Prostate gland (tissue), 2 donors: ENCODE data around the gene CDH16. TPM values are rescaled to one million over a fixed set of nuclear protein-coding genes. Genes with fewer than 3 reads are reported as not detected.

Experiments
- DNase-seq: peaks from one replicate; pipeline ENCODE4 v3.0.0-alpha.2; 2019; ENCODE audit warnings: low spot score
- H3K27ac ChIP-seq, 2 donors: fragments of 200-600 bp; sonication (generic); 2 replicates each; pipeline ENCODE4 v1.5.1; 2017 to 2019
- H3K27me3 ChIP-seq: fragments of 200-600 bp; sonication (generic); replicated peaks from 2 replicates; pipeline ENCODE4 v1.5.1; 2019; ENCODE audit not compliant: insufficient read depth
- H3K36me3 ChIP-seq, 2 donors: fragments of 200-600 bp; sonication (generic); 1 replicate in 1 of 2; 2 replicates in 1 of 2; pipeline versions ENCODE4 v1.5.1 to v1.8.1; 2017 to 2019
- H3K4me1 ChIP-seq: fragments of 200-600 bp; sonication (generic); replicated peaks from 2 replicates; pipeline ENCODE4 v1.5.1; 2019
- H3K4me3 ChIP-seq, 2 donors: fragments of 200-600 bp; sonication (generic); 2 replicates each; pipeline ENCODE4 v1.5.1; 2017 to 2019
- H3K9me3 ChIP-seq: fragments of 200-600 bp; sonication (generic); 2 replicates; pipeline ENCODE4 v1.5.1; 2017
- POLR2A ChIP-seq: fragments of 450-650 bp; IDR thresholded peaks from one replicate; pipeline ENCODE4 v1.6.1; 2016; ENCODE audit warnings: antibody characterized with exemption, mild to moderate bottlenecking
- POLR2AphosphoS5 ChIP-seq: sonication (generic); formaldehyde crosslinking; IDR thresholded peaks from one replicate; pipeline ENCODE4 v1.6.1; 2017; ENCODE audit warnings: antibody characterized with exemption
- WGBS: methylation state at CpG from one replicate; pipeline ENCODE4 v1.1.5; 2018; 5-methylcytosine and 5-hydroxymethylcytosine counted together
- intact Hi-C: fragments of 100-400 bp; cut with DNase I; formaldehyde crosslinking; loops from one replicate; pipeline ENCODE4 v1.14.2; 2022
- total RNA-seq, 2 donors: library from RNA; depleted of rRNA; stranded (reverse); fragments of >200 nt; gene quantifications; one replicate each; pipeline ENCODE4 v1.1.0, GENCODE V29; 2016
- TF ChIP-seq, protein P1 (sequence below), 4 experiments: fragments of 200-600 bp in 2 of 4; fragments of 450-650 bp in 2 of 4; sonication (generic) in 2 of 4; IDR thresholded peaks; 1 replicate in 3 of 4; 2 replicates in 1 of 4; pipeline ENCODE4 v1.5.1; 2016 to 2019; ENCODE audit warnings: antibody characterized with exemption in 4 of 4, mild to moderate bottlenecking in 2 of 4, moderate library complexity in 2 of 4

CDH16 gene
- total RNA-seq, 2 donors from 2014 or later: not detected

DNA sequence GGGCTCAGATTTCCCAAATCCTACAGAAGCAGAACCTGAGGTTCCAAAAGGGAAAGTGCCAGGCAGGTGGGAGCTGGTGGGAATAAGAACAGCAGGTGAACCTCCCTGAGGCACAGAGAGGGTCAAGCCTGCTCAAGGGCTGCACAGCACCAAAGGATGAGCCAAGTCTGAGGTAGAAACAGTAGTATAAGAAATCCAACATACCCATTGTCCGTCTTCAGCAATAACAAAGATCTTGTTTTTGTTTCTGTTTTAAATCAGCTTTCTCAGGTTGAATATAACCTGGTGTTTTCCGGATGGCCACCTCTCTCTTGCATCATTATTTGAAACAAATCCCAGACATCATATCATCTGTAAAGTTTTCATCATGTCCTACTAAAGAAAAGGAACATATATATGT, 31.8 kb upstream of the CDH16 start:
- no peak for DNase-seq
- Histone ChIP-seq H3K4me3 (no peak overlapping the region), H3K27me3 (no peaks in the 10 kb centered on the region), H3K9me3 (no peaks in the 10 kb centered on the region), H3K27ac (no peak overlapping the region), H3K36me3 (no peaks in the 10 kb centered on the region), H3K4me1 (no peaks in the 10 kb centered on the region)
- TF ChIP-seq POLR2A: no peak
- TF ChIP-seq POLR2AphosphoS5: no peak
- TF ChIP-seq, protein P1, sequence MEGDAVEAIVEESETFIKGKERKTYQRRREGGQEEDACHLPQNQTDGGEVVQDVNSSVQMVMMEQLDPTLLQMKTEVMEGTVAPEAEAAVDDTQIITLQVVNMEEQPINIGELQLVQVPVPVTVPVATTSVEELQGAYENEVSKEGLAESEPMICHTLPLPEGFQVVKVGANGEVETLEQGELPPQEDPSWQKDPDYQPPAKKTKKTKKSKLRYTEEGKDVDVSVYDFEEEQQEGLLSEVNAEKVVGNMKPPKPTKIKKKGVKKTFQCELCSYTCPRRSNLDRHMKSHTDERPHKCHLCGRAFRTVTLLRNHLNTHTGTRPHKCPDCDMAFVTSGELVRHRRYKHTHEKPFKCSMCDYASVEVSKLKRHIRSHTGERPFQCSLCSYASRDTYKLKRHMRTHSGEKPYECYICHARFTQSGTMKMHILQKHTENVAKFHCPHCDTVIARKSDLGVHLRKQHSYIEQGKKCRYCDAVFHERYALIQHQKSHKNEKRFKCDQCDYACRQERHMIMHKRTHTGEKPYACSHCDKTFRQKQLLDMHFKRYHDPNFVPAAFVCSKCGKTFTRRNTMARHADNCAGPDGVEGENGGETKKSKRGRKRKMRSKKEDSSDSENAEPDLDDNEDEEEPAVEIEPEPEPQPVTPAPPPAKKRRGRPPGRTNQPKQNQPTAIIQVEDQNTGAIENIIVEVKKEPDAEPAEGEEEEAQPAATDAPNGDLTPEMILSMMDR (IDR thresholded peaks at IDR 0.05): no peak
- intact Hi-C loops: loop anchor here (5.0 kb wide), 1 partner anchor 202 kb away; the partner anchor contains the start of gene B3GNT9
- 84% methylated on average over 2 of the region's 2 CpGs for WGBS

DNA sequence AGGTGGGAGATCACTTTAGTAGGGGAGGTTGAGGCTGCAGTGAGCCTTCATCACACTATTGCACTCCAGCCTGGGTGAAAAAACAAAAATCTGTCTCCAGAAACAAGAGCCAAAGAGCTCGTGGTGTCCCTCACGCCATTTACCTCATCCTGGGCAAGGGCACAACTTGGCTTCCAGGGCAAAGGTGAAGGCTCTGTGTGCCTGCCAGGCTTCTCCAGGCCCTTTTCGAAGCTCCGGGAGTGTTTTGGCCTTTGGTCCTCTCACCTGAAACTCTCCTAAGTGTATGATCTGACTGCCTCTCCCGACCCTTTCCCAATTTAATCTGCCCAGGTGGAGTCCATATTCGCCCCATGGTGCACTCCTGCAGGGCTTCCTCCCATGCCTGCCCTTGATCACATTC, 30.8 kb upstream of the CDH16 start:
- intact Hi-C loops: no loop called here
- Histone ChIP-seq H3K9me3 (no peaks in the 10 kb centered on the region), H3K4me1 (no peaks in the 10 kb centered on the region), H3K4me3 (no peak overlapping the region), H3K27me3 (no peaks in the 10 kb centered on the region), H3K27ac (no peak overlapping the region), H3K36me3 (no peaks in the 10 kb centered on the region)
- DNase-seq: no peak
- no peak for TF ChIP-seq POLR2AphosphoS5
- WGBS: 82% methylated on average over 6 of the region's 6 CpGs

DNA sequence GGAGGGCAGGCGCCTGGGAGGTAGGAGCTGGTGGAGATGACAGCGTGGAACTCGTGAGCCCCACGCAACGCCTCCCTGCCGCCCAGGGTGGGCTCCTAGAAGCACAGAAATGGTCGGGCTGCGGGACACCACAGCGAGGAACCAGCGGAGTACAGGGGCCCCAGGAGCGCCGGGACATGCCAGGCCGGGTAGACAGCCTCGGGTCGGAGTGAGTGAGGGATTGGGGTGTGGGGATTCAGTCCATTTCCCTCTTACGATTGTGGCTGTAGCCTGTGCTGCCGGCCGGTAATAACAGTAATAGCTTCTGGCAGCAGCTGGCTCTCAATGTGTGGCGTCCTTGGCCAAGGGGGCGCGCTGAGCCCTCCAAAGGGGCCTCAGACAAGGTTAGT, 30.1 kb upstream of the CDH16 start:
- WGBS: 16% methylated on average over 21 of the region's 21 CpGs
- TF ChIP-seq, protein P1 (IDR thresholded peaks at IDR 0.05): no peak
- TF ChIP-seq POLR2AphosphoS5 (no peak), POLR2A (no peak)
- Histone ChIP-seq H3K4me3 (peak overlapping the region; percentile 35 to 41), H3K27me3 (no peaks in the 10 kb centered on the region), H3K36me3 (no peaks in the 10 kb centered on the region), H3K9me3 (no peaks in the 10 kb centered on the region), H3K27ac (no peak overlapping the region), H3K4me1 (no peaks in the 10 kb centered on the region)
- intact Hi-C loops: no loop called here
- no peak for DNase-seq

DNA sequence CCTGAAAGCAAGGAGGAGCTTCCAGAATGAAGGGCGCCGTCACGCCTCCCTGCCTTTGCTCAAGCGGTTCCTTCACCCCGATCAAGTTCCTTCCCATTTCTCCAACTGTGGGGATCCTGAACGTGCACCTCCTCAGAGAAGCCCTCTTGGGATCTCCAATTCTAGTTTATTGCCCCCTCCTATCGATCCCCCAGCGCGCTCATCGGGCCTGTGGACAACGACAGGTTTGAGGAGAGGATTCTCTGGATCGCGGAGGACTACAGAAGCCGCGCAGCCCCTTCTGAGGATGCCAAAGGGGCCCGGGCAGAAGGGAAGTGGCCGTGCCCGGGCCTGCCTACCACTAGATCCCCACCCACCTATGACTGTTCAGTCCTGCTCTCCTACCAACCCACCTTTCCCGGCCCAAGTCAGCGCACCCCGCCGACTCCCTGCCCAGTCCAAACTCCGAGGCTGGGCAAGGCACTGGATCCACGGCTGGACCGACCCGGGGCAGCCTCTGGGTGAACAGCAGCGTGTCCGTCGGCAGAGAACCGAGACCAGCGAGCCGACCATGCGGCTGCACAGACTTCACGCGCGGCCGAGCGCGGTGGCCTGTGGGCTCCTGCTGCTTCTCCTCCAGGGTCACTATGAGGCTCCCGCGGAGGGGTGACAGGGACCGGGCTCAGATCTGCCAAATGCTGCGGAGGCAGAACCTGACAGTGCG, 29.6 kb upstream of the CDH16 start:
- H3K4me3 ChIP-seq: peak overlapping the region; percentile 35 to 41
- TF ChIP-seq POLR2A (peak; percentile 15), POLR2AphosphoS5 (no peak)
- TF ChIP-seq, protein P1 (IDR thresholded peaks at IDR 0.05): no peak
- H3K27me3 ChIP-seq: no peaks in the 10 kb centered on the region
- H3K36me3 ChIP-seq: no peaks in the 10 kb centered on the region
- intact Hi-C loops: no loop called here
- under 1% methylated on average over 42 of the region's 44 CpGs for WGBS
- H3K9me3 ChIP-seq: no peaks in the 10 kb centered on the region
- H3K27ac ChIP-seq: no peak overlapping the region
- H3K4me1 ChIP-seq: no peaks in the 10 kb centered on the region
- DNase-seq: no peak

DNA sequence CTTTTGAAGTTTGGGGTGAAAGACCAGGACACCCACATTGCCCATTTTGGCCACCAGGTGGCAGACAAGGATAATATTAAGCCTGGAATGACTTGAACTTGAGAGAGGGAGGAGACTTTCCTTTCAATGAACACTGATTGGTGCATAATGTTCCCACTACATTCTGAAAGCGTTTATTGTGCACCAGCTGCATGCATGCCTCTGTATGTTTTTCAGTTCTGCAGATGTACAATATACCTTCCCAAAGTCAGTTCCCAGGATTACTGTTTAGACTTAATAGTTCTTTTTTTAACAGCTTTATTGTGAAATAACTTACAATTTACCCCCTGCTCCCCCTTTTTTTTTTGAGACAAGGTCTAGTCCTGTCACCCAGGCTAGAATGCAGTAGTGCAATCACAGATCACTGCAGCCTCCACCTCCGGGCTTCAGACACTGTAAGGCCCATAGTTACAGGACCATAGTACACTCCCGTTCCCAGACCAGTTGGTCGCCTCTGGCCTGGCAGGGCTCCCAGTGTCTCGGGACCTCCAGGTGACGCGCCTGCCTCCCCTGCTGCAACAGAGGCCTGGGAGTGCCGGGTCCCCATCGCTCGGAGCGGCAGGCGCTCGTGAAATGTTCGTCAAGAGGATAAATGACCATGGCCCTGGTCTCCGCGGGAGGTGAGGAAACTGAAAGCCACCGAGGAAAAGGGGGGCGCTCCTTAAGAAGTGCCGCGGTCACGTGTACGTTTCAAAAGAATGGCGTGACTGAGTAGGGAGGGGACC, 28.8 kb upstream of the CDH16 start:
- peak; percentile 80 for DNase-seq
- Histone ChIP-seq H3K4me1 (no peaks in the 10 kb centered on the region), H3K4me3 (peak overlapping the region; percentile 35 to 41), H3K27ac (no peak overlapping the region), H3K36me3 (no peaks in the 10 kb centered on the region), H3K9me3 (no peaks in the 10 kb centered on the region), H3K27me3 (no peaks in the 10 kb centered on the region)
- WGBS: 0% methylated on average over 18 of the region's 23 CpGs
- TF ChIP-seq, protein P1 (IDR thresholded peaks at IDR 0.05): peak; percentile 81 to 91 (median 90)
- TF ChIP-seq POLR2A: no peak
- peak; percentile 75 for TF ChIP-seq POLR2AphosphoS5
- intact Hi-C loops: no loop called here
